H9 (cell line): Measurements from ENCODE around the gene PHACTR4. TPM values are rescaled to one million over a fixed set of nuclear protein-coding genes. Genes with fewer than 3 reads are reported as not detected.

Source experiments
- DNase-seq: peaks from one replicate; pipeline ENCODE4 v3.0.0-alpha.2; 2017
- H2AFZ ChIP-seq: one replicate; pipeline ENCODE4 v1.6.1; 2013; ENCODE audit warnings: mild to moderate bottlenecking, low read length, control low read depth, moderate library complexity
- H2AK5ac ChIP-seq: 2 replicates; pipeline ENCODE4 v1.6.1; 2013; ENCODE audit warnings: low read length, control low read depth, mixed read lengths; ENCODE audit not compliant: insufficient read length
- H2BK120ac ChIP-seq: one replicate; pipeline ENCODE4 v1.6.1; 2013; ENCODE audit warnings: low read depth, mild to moderate bottlenecking, low read length, control low read depth, inconsistent platforms; ENCODE audit not compliant: poor library complexity, severe bottlenecking
- H2BK12ac ChIP-seq: 2 replicates; pipeline ENCODE4 v1.6.1; 2013; ENCODE audit warnings: low read length, control low read depth, mixed read lengths, low read depth; ENCODE audit not compliant: insufficient read length
- H2BK15ac ChIP-seq: 2 replicates; pipeline ENCODE4 v1.6.1; 2013; ENCODE audit warnings: low read depth, low read length, control low read depth
- H2BK20ac ChIP-seq: one replicate; pipeline ENCODE4 v1.6.1; 2013; ENCODE audit warnings: low read depth, mild to moderate bottlenecking, low read length, control low read depth, inconsistent platforms; ENCODE audit not compliant: poor library complexity, severe bottlenecking
- H2BK5ac ChIP-seq: 2 replicates; pipeline ENCODE4 v1.6.1; 2013; ENCODE audit warnings: low read length, control low read depth, mixed read lengths; ENCODE audit not compliant: insufficient read length
- H3K14ac ChIP-seq: 2 replicates; pipeline ENCODE4 v1.6.1; 2013; ENCODE audit warnings: low read length, control low read depth; ENCODE audit not compliant: insufficient read depth
- H3K18ac ChIP-seq: 2 replicates; pipeline ENCODE4 v1.6.1; 2013; ENCODE audit warnings: low read depth, mild to moderate bottlenecking, mixed read lengths, low read length, control low read depth; ENCODE audit not compliant: insufficient read length
- H3K23ac ChIP-seq: 2 replicates; pipeline ENCODE4 v1.6.1; 2013; ENCODE audit warnings: low read length, control low read depth, mixed read lengths, low read depth; ENCODE audit not compliant: insufficient read length
- H3K23me2 ChIP-seq: 2 replicates; pipeline ENCODE4 v1.6.1; 2013; ENCODE audit warnings: low read depth, mild to moderate bottlenecking, mixed read lengths, low read length, control low read depth; ENCODE audit not compliant: insufficient read length, poor library complexity, severe bottlenecking
- H3K27ac ChIP-seq: 2 replicates; pipeline ENCODE4 v1.5.1; 2013; ENCODE audit warnings: low read length, control low read depth, mixed read lengths, low read depth; ENCODE audit not compliant: insufficient read length
- H3K27me3 ChIP-seq: 2 replicates; pipeline ENCODE4 v1.6.1; 2013; ENCODE audit warnings: low read length, control low read depth, inconsistent platforms; ENCODE audit not compliant: insufficient read depth
- H3K4ac ChIP-seq: 2 replicates; pipeline ENCODE4 v1.6.1; 2013; ENCODE audit warnings: low read depth, mild to moderate bottlenecking, control low read depth, inconsistent platforms, low read length, moderate library complexity
- H3K4me1 ChIP-seq: 2 replicates; pipeline ENCODE4 v1.6.1; 2013; ENCODE audit warnings: low read length, control low read depth, inconsistent platforms; ENCODE audit not compliant: insufficient read depth
- H3K4me2 ChIP-seq: 2 replicates; pipeline ENCODE4 v1.6.1; 2013; ENCODE audit warnings: low read length, control low read depth, mixed read lengths; ENCODE audit not compliant: insufficient read length, insufficient read depth
- H3K56ac ChIP-seq: 2 replicates; pipeline ENCODE4 v1.6.1; 2013; ENCODE audit warnings: low read depth, mild to moderate bottlenecking, mixed read lengths, low read length, control low read depth; ENCODE audit not compliant: insufficient read length
- H3K79me1 ChIP-seq: 2 replicates; pipeline ENCODE4 v1.6.1; 2013; ENCODE audit warnings: low read depth, mild to moderate bottlenecking, moderate library complexity, low read length, control low read depth, inconsistent platforms; ENCODE audit not compliant: insufficient read depth, poor library complexity, severe bottlenecking
- H3K79me2 ChIP-seq: 2 replicates; pipeline ENCODE4 v1.6.1; 2013; ENCODE audit warnings: low read length, control low read depth, inconsistent platforms; ENCODE audit not compliant: insufficient read depth
- H3K9ac ChIP-seq: 2 replicates; pipeline ENCODE4 v1.6.1; 2013; ENCODE audit warnings: low read length, control low read depth, mixed read lengths; ENCODE audit not compliant: insufficient read length; ENCODE audit errors: extremely low read depth
- H3K9me3 ChIP-seq: one replicate; pipeline ENCODE4 v1.6.1; 2013; ENCODE audit warnings: low read depth, low read length, inconsistent platforms; ENCODE audit not compliant: control insufficient read depth
- H3T11ph ChIP-seq: one replicate; pipeline ENCODE4 v1.6.1; 2013; ENCODE audit warnings: mild to moderate bottlenecking, low read length, control low read depth, inconsistent platforms
- H4K20me1 ChIP-seq: one replicate; pipeline ENCODE4 v1.6.1; 2013; ENCODE audit not compliant: control insufficient read depth, insufficient read length, insufficient read depth
- H4K5ac ChIP-seq: 2 replicates; pipeline ENCODE4 v1.6.1; 2013; ENCODE audit warnings: low read depth, mild to moderate bottlenecking, mixed read lengths, low read length, control low read depth; ENCODE audit not compliant: insufficient read length
- H4K8ac ChIP-seq: replicated peaks from 2 replicates; pipeline ENCODE4 v1.6.1; 2013; ENCODE audit warnings: low read length, control low read depth, mixed read lengths, low read depth; ENCODE audit not compliant: insufficient read length
- H4K91ac ChIP-seq: 2 replicates; pipeline ENCODE4 v1.6.1; 2013; ENCODE audit warnings: low read depth, mild to moderate bottlenecking, moderate library complexity, mixed read lengths, low read length, control low read depth; ENCODE audit not compliant: insufficient read length
- H3K27ac Mint-ChIP-seq, 3 experiments: 2 replicates in 2 of 3; 3 replicates in 1 of 3; pipeline ENCODE4 v1.8.0; 2020 to 2021; ENCODE audit warnings: mixed read lengths in 3 of 3, mild to moderate bottlenecking in 1 of 3, moderate library complexity in 1 of 3
- H3K27me3 Mint-ChIP-seq: 2 replicates; pipeline ENCODE4 v1.8.0; 2021; ENCODE audit warnings: low read depth, mild to moderate bottlenecking, moderate library complexity, mixed read lengths
- H3K36me3 Mint-ChIP-seq, 3 experiments: 2 replicates in 2 of 3; 3 replicates in 1 of 3; pipeline ENCODE4 v1.8.0; 2020 to 2021; ENCODE audit warnings: low read depth in 3 of 3, mixed read lengths in 3 of 3; ENCODE audit not compliant: insufficient read depth in 1 of 3
- H3K4me1 Mint-ChIP-seq, 2 experiments: 2 replicates each; pipeline ENCODE4 v1.8.0; 2020; ENCODE audit warnings: mixed read lengths in 2 of 2
- H3K4me3 Mint-ChIP-seq, 2 experiments: 2 replicates in 1 of 2; 3 replicates in 1 of 2; pipeline ENCODE4 v1.8.0; 2020 to 2021; ENCODE audit warnings: mild to moderate bottlenecking in 2 of 2, mixed read lengths in 2 of 2, moderate library complexity in 1 of 2
- H3K9me3 Mint-ChIP-seq, 2 experiments: 2 replicates in 1 of 2; 3 replicates in 1 of 2; pipeline ENCODE4 v1.8.0; 2020; ENCODE audit warnings: mild to moderate bottlenecking in 2 of 2, mixed read lengths in 2 of 2, moderate library complexity in 1 of 2
- CTCF ChIP-seq: fragments of 200-600 bp; sonication (generic); conservative IDR thresholded peaks from 3 replicates; pipeline ENCODE4 v1.8.0; 2021; ENCODE audit warnings: antibody characterized with exemption, mild to moderate bottlenecking
- WGBS: extraction: QIAGEN DNeasy Blood & Tissue Kit; methylation state at CpG from one replicate; pipeline ENCODE4 v1.1.7; 2013; ENCODE audit warnings: missing lambda C conversion rate, low lambda C conversion rate, mixed read lengths; ENCODE audit not compliant: insufficient read length; ENCODE audit errors: extremely low coverage; 5-methylcytosine and 5-hydroxymethylcytosine counted together
- total RNA-seq: library from RNA; stranded (reverse); gene quantifications from 2 replicates; pipeline ENCODE4 v1.2.1, GENCODE V29; 2021

PHACTR4 gene
- total RNA-seq, 1 experiment from 2014 or later, result 54.0 TPM

GRCh38 chr1:28458237-28459228 lies 89.0 kb downstream of the PHACTR4 start:
- H3K9me3 ChIP-seq, result no peaks in the 10 kb centered on the region
- H3K79me2 ChIP-seq, result no peaks in the 10 kb centered on the region
- H2BK120ac ChIP-seq, result no peak overlapping the region
- H4K91ac ChIP-seq, result no peak overlapping the region
- no peak overlapping the region; the same call in 1 of the 2 replicates for H3K14ac ChIP-seq
- H3T11ph ChIP-seq, result no peak overlapping the region
- H4K8ac ChIP-seq, result no peak overlapping the region
- H4K20me1 ChIP-seq, result no peaks in the 10 kb centered on the region
- no peaks in the 10 kb centered on the region for H3K27me3 ChIP-seq
- H3K4me1 ChIP-seq, result no peaks in the 10 kb centered on the region
- H4K5ac ChIP-seq, result no peak overlapping the region
- H3K4ac ChIP-seq, result no peak overlapping the region
- no peak overlapping the region for H3K27ac ChIP-seq
- no peak overlapping the region for H2BK12ac ChIP-seq
- no peak overlapping the region for H2BK5ac ChIP-seq
- H3K27ac Mint-ChIP-seq, result peak overlapping the region in 2 of 3 experiments; percentile 6 to 15; a peak in 4 of 7 replicates
- TF ChIP-seq CTCF, result no peak
- no peaks in the 10 kb centered on the region for H3K23me2 ChIP-seq
- H3K4me3 Mint-ChIP-seq, result no peak overlapping the region
- no CpG with 5 or more reads among the region's 7 CpGs for WGBS
- H3K18ac ChIP-seq, result no peak overlapping the region
- no peak overlapping the region for H3K23ac ChIP-seq
- H2BK20ac ChIP-seq, result no peak overlapping the region
- H3K9ac ChIP-seq, result no peak overlapping the region
- H3K36me3 Mint-ChIP-seq, result peaks cover 0 to 36% (median 28%) of the 10 kb centered on the region in 3 experiments; a peak in 6 of 7 replicates
- no peak overlapping the region for H2AK5ac ChIP-seq
- peaks cover 4 to 7% of the 10 kb centered on the region in 2 experiments for H3K4me1 Mint-ChIP-seq
- no peak overlapping the region for H2AFZ ChIP-seq
- H3K56ac ChIP-seq, result no peak overlapping the region
- H3K79me1 ChIP-seq, result no peaks in the 10 kb centered on the region
- H2BK15ac ChIP-seq, result no peak overlapping the region
- no peaks in the 10 kb centered on the region for H3K27me3 Mint-ChIP-seq
- DNase-seq, result no peak
- no peak overlapping the region for H3K4me2 ChIP-seq
- H3K9me3 Mint-ChIP-seq, result no peaks in the 10 kb centered on the region
